HCT116 (cell line): ENCODE data around the gene SPPL2B. TPM values are rescaled to one million over a fixed set of nuclear protein-coding genes. Genes with fewer than 3 reads are reported as not detected.

Experiments
- ATAC-seq: fragments of 200-7000 bp; cut with Tn5 transposase; 2 replicates; pipeline ENCODE4 v1.9.1; 2020; ENCODE audit warnings: mild to moderate bottlenecking, moderate library complexity
- BruUV-seq: library from RNA; stranded (reverse); fragments of 400-500 nt; replicated peaks from 2 replicates; lab custom pipeline; 2021; lab: Mats Ljungman, UMichigan
- CTCF ChIA-PET: fragments of 300-600 bp; sonication (Branson Sonifier 250); formaldehyde crosslinking; loops from one replicate; lab custom pipeline; 2021; ENCODE audit warnings: antibody characterized with exemption; lab: Charles Lee
- POLR2A ChIA-PET: fragments of 300-600, 350-600 bp; sonication (Branson Sonifier 250); formaldehyde crosslinking; loops from one replicate; lab custom pipeline; 2021; ENCODE audit warnings: antibody characterized with exemption; lab: Charles Lee
- RAD21 ChIA-PET, 2 experiments: fragments of 300-600 bp; sonication (Branson Sonifier 250); formaldehyde crosslinking; loops; one replicate each; lab custom pipeline; 2023; ENCODE audit warnings: low total read pairs in 2 of 2; ENCODE audit not compliant: uncharacterized antibody in 2 of 2, unreplicated experiment in 2 of 2, low non-redundant PET in 1 of 2; lab: Charles Lee
- DNase-seq: peaks from one replicate; pipeline ENCODE4 v3.0.0-alpha.2; 2010; ENCODE audit warnings: low read depth, low spot score
- H2AFZ ChIP-seq: fragments of 200-600 bp; shearing (Covaris generic), sonication (generic); 2 replicates; pipeline ENCODE4 v1.6.1; 2017; ENCODE audit warnings: low read depth, mixed run types, mixed read lengths, antibody characterized with exemption, low read length; ENCODE audit not compliant: poor library complexity, severe bottlenecking
- H3K27ac ChIP-seq: 2 replicates; pipeline ENCODE4 v1.5.1; 2012; ENCODE audit warnings: low read depth, low read length
- H3K27me3 ChIP-seq: fragments of 200-600 bp; sonication (generic); 2 replicates; pipeline ENCODE4 v1.6.1; 2016; ENCODE audit warnings: mixed run types, low read length, mixed read lengths; ENCODE audit not compliant: insufficient read depth
- H3K36me3 ChIP-seq, 2 experiments: fragments of 200-500 bp in 1 of 2; fragments of 200-600 bp in 1 of 2; sonication (Bioruptor generic) in 1 of 2; sonication (generic) in 1 of 2; 2 replicates each; pipeline versions ENCODE4 v1.5.1 to v1.6.1; 2014 to 2016; ENCODE audit warnings: low read length in 2 of 2, inconsistent platforms in 1 of 2, mixed read lengths in 1 of 2, mixed run types in 1 of 2; ENCODE audit not compliant: insufficient read depth in 2 of 2, control insufficient read depth in 1 of 2
- H3K4me1 ChIP-seq, 2 experiments: fragments of 200-600 bp in 1 of 2; sonication (generic) in 1 of 2; 2 replicates each; pipeline versions ENCODE4 v1.5.1 to v1.6.1; 2012 to 2017; ENCODE audit warnings: low read length in 2 of 2, inconsistent platforms in 1 of 2, mild to moderate bottlenecking in 1 of 2, mixed read lengths in 1 of 2, mixed run types in 1 of 2, moderate library complexity in 1 of 2; ENCODE audit not compliant: insufficient read depth in 2 of 2, control insufficient read depth in 1 of 2
- H3K4me2 ChIP-seq: fragments of 200-600 bp; sonication (generic); 2 replicates; pipeline ENCODE4 v1.6.1; 2017; ENCODE audit warnings: mixed run types, low read length, mixed read lengths
- H3K4me3 ChIP-seq, 2 experiments: fragments of 200-600 bp in 1 of 2; sonication (generic) in 1 of 2; replicated peaks in 1 of 2; 2 replicates each; pipeline ENCODE4 v1.5.1; 2011 to 2016; ENCODE audit warnings: low read length in 2 of 2, control low read depth in 1 of 2, low read depth in 1 of 2, mild to moderate bottlenecking in 1 of 2, mixed read lengths in 1 of 2, mixed run types in 1 of 2
- H3K79me2 ChIP-seq: fragments of 200-600 bp; sonication (generic); 2 replicates; pipeline ENCODE4 v1.6.1; 2017; ENCODE audit warnings: mild to moderate bottlenecking, mixed run types, low read length, moderate library complexity, mixed read lengths; ENCODE audit not compliant: insufficient read depth
- H3K9ac ChIP-seq: fragments of 200-600 bp; sonication (generic); 2 replicates; pipeline ENCODE4 v1.6.1; 2016; ENCODE audit warnings: low read length, mixed read lengths
- H3K9me2 ChIP-seq: fragments of 200-600 bp; sonication (generic), shearing (Covaris generic); 2 replicates; pipeline ENCODE4 v1.6.1; 2017; ENCODE audit warnings: mixed run types, mild to moderate bottlenecking, moderate library complexity; ENCODE audit not compliant: insufficient read depth
- H3K9me3 ChIP-seq, 2 experiments: fragments of 200-500 bp in 1 of 2; fragments of 200-600 bp in 1 of 2; sonication (Bioruptor generic) in 1 of 2; sonication (generic) in 1 of 2; 2 replicates each; pipeline ENCODE4 v1.6.1; 2014 to 2017; ENCODE audit warnings: low read length in 2 of 2, mixed read lengths in 2 of 2, inconsistent platforms in 1 of 2, low read depth in 1 of 2, mild to moderate bottlenecking in 1 of 2, mixed run types in 1 of 2, moderate library complexity in 1 of 2; ENCODE audit not compliant: control insufficient read depth in 1 of 2, insufficient read depth in 1 of 2
- H4K20me1 ChIP-seq: fragments of 200-600 bp; sonication (generic), shearing (Covaris generic); 2 replicates; pipeline ENCODE4 v1.6.1; 2017; ENCODE audit warnings: mixed run types, mild to moderate bottlenecking, moderate library complexity; ENCODE audit not compliant: insufficient read depth
- CBX3 ChIP-seq: IDR thresholded peaks from 2 replicates; pipeline ENCODE4 v1.6.1; 2012; ENCODE audit warnings: low read depth
- CEBPB ChIP-seq: IDR thresholded peaks from 2 replicates; pipeline ENCODE4 v1.6.1; 2012; ENCODE audit warnings: low read depth
- EGR1 ChIP-seq: IDR thresholded peaks from 2 replicates; pipeline ENCODE4 v1.6.1; 2012; ENCODE audit warnings: low read depth
- ELF1 ChIP-seq: IDR thresholded peaks from 2 replicates; pipeline ENCODE4 v1.6.1; 2012; ENCODE audit warnings: low read depth, borderline replicate concordance
- EZH2 ChIP-seq: fragments of 200-600 bp; sonication (generic); IDR thresholded peaks from 2 replicates; pipeline ENCODE4 v1.6.1; 2017; ENCODE audit warnings: antibody characterized with exemption, mixed run types
- EZH2phosphoT487 ChIP-seq: fragments of 200-600 bp; IDR thresholded peaks from 2 replicates; pipeline ENCODE4 v1.6.1; 2018; ENCODE audit warnings: antibody characterized with exemption, borderline replicate concordance
- JUND ChIP-seq: IDR thresholded peaks from 2 replicates; pipeline ENCODE4 v1.6.1; 2012
- POLR2A ChIP-seq: IDR thresholded peaks from 2 replicates; pipeline ENCODE4 v1.7.0; 2011; ENCODE audit warnings: borderline replicate concordance; ENCODE audit not compliant: insufficient read depth, insufficient read length; ENCODE audit errors: extremely low read depth
- POLR2AphosphoS5 ChIP-seq: IDR thresholded peaks from 2 replicates; pipeline ENCODE4 v1.6.1; 2011; ENCODE audit warnings: mild to moderate bottlenecking, low read depth, low read length, moderate library complexity
- RAD21 ChIP-seq: IDR thresholded peaks from 2 replicates; pipeline ENCODE4 v1.6.1; 2012; ENCODE audit warnings: low read depth, mild to moderate bottlenecking
- SIN3A ChIP-seq: IDR thresholded peaks from 2 replicates; pipeline ENCODE4 v1.6.1; 2012; ENCODE audit warnings: low read depth
- SP1 ChIP-seq: IDR thresholded peaks from 2 replicates; pipeline ENCODE4 v1.6.1; 2012; ENCODE audit warnings: low read depth
- SRF ChIP-seq: IDR thresholded peaks from 2 replicates; pipeline ENCODE4 v1.6.1; 2012; ENCODE audit warnings: low read depth
- ZNF274 ChIP-seq: fragments of 200-500 bp; sonication (Bioruptor generic); IDR thresholded peaks from 2 replicates; pipeline ENCODE4 v1.6.1; 2014; ENCODE audit warnings: mild to moderate bottlenecking, low read depth, low read length, inconsistent platforms
- intact Hi-C: fragments of 100-400 bp; cut with micrococcal nuclease; formaldehyde crosslinking; loops from 2 replicates; pipeline ENCODE4 v1.10.0; 2022
- total RNA-seq: library from RNA; stranded (reverse); gene quantifications from one replicate; pipeline ENCODE4 v1.2.1, GENCODE V29; 2021; ENCODE audit not compliant: unreplicated experiment
- TF ChIP-seq, protein P1 (sequence below), 3 experiments: fragments of 200-600 bp in 1 of 3; sonication (generic) in 1 of 3; IDR thresholded peaks in 2 of 3; conservative IDR thresholded peaks in 1 of 3; 2 replicates each; pipeline ENCODE4 v1.5.1; 2012 to 2017; ENCODE audit warnings: low read depth in 2 of 3, low read length in 2 of 3, antibody characterized with exemption in 1 of 3, borderline replicate concordance in 1 of 3, control low read depth in 1 of 3, mild to moderate bottlenecking in 1 of 3, mixed read lengths in 1 of 3, mixed run types in 1 of 3, moderate library complexity in 1 of 3; ENCODE audit not compliant: insufficient read depth in 1 of 3
- TF ChIP-seq, protein P2 (sequence below): IDR thresholded peaks from 2 replicates; pipeline ENCODE4 v1.6.1; 2012
- TF ChIP-seq, protein P3 (sequence below): IDR thresholded peaks from 2 replicates; pipeline ENCODE4 v1.6.1; 2012; ENCODE audit warnings: low read depth

SPPL2B gene
- total RNA-seq, 1 experiment from 2014 or later, result 83.1 TPM

DNA sequence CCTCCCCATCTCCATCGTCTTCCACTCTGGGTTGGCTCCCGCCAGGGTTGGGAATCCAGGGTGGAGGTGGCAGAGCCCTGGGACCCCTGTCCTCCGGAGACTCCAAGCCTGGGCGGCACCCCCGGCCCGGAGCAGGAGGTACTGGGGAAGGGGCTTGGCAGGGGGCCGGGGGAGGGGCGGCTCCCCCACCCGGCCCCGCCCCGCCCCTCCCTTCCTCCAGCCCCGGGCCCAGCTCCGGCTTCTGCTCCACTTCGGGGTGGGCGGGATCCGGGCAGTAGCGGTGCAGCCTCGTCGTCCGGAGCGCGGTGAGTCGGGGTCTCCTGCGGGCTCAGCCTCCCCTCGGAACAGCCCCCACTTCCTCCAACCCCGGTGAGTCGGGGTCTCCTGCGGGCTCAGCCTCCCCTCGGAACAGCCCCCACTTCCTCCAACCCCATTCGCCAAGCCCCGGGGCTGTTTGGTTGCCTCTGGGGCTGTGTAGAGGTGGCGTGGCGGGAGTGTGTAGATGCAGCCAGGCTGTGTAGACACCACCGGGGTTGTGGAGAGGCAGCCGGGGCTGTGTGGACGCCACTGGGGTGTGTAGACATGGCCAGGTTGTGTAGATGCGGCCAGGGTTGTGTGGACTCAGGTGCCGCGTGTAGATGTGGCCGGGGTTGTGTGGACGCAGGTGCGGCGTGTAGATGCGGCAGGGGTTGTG lies 31.7 kb downstream of the SPPL2B start, which contains the start of gene TMPRSS9 (continued):
- TF ChIP-seq RAD21 (no peak), ELF1 (no peak)

DNA sequence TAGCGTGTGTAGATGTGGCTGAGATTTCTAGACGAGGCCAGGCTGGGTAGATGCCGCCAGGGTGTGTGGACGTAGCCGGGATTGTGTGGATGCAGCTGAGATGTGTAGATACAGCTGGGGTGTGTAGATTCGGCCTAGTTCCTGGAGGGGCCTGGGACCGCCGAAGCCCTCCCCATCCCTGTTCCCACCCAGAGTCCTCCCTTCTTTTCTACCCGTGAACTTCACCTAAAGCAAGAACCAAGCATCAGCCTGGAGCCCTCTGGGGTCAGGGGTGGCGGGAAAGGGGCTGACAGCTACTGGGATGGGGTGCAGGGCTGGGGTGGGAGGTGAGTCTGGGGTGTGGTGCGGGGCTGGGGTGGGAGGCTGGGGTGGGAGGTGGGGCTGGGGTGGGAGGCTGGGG lies 32.3 kb downstream of the SPPL2B start:
- H3K9me3 ChIP-seq, result no peaks in the 10 kb centered on the region
- H3K4me3 ChIP-seq, result no peak overlapping the region
- no peaks in the 10 kb centered on the region for H3K4me1 ChIP-seq
- H2AFZ ChIP-seq, result no peak overlapping the region
- no peak overlapping the region for H3K9ac ChIP-seq
- H3K27me3 ChIP-seq, result peaks cover 4% of the 10 kb centered on the region; the same call in 1 of the 2 replicates
- no peak for TF ChIP-seq ZNF274
- no peak for TF ChIP-seq SRF
- no peak for TF ChIP-seq EZH2
- TF ChIP-seq SP1, result no peak
- TF ChIP-seq, protein P1, sequence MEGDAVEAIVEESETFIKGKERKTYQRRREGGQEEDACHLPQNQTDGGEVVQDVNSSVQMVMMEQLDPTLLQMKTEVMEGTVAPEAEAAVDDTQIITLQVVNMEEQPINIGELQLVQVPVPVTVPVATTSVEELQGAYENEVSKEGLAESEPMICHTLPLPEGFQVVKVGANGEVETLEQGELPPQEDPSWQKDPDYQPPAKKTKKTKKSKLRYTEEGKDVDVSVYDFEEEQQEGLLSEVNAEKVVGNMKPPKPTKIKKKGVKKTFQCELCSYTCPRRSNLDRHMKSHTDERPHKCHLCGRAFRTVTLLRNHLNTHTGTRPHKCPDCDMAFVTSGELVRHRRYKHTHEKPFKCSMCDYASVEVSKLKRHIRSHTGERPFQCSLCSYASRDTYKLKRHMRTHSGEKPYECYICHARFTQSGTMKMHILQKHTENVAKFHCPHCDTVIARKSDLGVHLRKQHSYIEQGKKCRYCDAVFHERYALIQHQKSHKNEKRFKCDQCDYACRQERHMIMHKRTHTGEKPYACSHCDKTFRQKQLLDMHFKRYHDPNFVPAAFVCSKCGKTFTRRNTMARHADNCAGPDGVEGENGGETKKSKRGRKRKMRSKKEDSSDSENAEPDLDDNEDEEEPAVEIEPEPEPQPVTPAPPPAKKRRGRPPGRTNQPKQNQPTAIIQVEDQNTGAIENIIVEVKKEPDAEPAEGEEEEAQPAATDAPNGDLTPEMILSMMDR (IDR thresholded peaks at IDR 0.05 in 2 of 3, conservative IDR thresholded peaks at IDR 0.05 in 1 of 3; ENCODE audit: borderline replicate concordance in 1 of 3, insufficient read depth in 1 of 3, low read depth in 2 of 3, low read length in 2 of 3), result no peak
- TF ChIP-seq EGR1, result no peak
- TF ChIP-seq EZH2phosphoT487, result no peak
- no peak for TF ChIP-seq CEBPB
- TF ChIP-seq, protein P2, sequence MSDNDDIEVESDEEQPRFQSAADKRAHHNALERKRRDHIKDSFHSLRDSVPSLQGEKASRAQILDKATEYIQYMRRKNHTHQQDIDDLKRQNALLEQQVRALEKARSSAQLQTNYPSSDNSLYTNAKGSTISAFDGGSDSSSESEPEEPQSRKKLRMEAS, result no peak
- no peak for TF ChIP-seq JUND
- no peak for TF ChIP-seq CBX3
- no peak for TF ChIP-seq POLR2AphosphoS5
- TF ChIP-seq, protein P3, sequence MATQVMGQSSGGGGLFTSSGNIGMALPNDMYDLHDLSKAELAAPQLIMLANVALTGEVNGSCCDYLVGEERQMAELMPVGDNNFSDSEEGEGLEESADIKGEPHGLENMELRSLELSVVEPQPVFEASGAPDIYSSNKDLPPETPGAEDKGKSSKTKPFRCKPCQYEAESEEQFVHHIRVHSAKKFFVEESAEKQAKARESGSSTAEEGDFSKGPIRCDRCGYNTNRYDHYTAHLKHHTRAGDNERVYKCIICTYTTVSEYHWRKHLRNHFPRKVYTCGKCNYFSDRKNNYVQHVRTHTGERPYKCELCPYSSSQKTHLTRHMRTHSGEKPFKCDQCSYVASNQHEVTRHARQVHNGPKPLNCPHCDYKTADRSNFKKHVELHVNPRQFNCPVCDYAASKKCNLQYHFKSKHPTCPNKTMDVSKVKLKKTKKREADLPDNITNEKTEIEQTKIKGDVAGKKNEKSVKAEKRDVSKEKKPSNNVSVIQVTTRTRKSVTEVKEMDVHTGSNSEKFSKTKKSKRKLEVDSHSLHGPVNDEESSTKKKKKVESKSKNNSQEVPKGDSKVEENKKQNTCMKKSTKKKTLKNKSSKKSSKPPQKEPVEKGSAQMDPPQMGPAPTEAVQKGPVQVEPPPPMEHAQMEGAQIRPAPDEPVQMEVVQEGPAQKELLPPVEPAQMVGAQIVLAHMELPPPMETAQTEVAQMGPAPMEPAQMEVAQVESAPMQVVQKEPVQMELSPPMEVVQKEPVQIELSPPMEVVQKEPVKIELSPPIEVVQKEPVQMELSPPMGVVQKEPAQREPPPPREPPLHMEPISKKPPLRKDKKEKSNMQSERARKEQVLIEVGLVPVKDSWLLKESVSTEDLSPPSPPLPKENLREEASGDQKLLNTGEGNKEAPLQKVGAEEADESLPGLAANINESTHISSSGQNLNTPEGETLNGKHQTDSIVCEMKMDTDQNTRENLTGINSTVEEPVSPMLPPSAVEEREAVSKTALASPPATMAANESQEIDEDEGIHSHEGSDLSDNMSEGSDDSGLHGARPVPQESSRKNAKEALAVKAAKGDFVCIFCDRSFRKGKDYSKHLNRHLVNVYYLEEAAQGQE, result no peak
- no peak for TF ChIP-seq POLR2A
- no peak for TF ChIP-seq SIN3A
- TF ChIP-seq ELF1, result no peak
- TF ChIP-seq RAD21, result no peak
- ATAC-seq (no peak), DNase-seq (no peak)
- no TSS peak for BruUV-seq
- H4K20me1 ChIP-seq, result no peaks in the 10 kb centered on the region
- no peaks in the 10 kb centered on the region for H3K79me2 ChIP-seq
- ChIA-PET RAD21 (no interaction called here), POLR2A (no interaction called here), CTCF (no interaction called here)
- no peak overlapping the region for H3K27ac ChIP-seq
- H3K9me2 ChIP-seq, result no peaks in the 10 kb centered on the region
- no peak overlapping the region for H3K4me2 ChIP-seq
- H3K36me3 ChIP-seq, result no peaks in the 10 kb centered on the region
- intact Hi-C loops, result no loop called here
